HG03378 (cell line): ENCODE results near the gene NFIX.
A peak's percentile ranks its signal among the peaks of the same experiment; 100 is the strongest.
"Not testable (repeated sequence)": the region's sequence is repeated elsewhere in the genome, so short reads cannot be mapped to it uniquely, and the experiment has no call there.

Source experiments
- ATAC-seq: cut with Tn5 transposase; IDR thresholded peaks from one replicate; pipeline ENCODE4 v1.9.1; 2021; ENCODE audit warnings: mild to moderate bottlenecking, moderate library complexity; ENCODE audit not compliant: unreplicated experiment

Gene NFIX

GRCh38 chr19:12994701-12995595 lies at the start of gene NFIX:
NFIX (plus strand) TSS chr19:12995475; CDS start chr19:12995838, 363 bp downstream.
- no peak for ATAC-seq

DNA sequence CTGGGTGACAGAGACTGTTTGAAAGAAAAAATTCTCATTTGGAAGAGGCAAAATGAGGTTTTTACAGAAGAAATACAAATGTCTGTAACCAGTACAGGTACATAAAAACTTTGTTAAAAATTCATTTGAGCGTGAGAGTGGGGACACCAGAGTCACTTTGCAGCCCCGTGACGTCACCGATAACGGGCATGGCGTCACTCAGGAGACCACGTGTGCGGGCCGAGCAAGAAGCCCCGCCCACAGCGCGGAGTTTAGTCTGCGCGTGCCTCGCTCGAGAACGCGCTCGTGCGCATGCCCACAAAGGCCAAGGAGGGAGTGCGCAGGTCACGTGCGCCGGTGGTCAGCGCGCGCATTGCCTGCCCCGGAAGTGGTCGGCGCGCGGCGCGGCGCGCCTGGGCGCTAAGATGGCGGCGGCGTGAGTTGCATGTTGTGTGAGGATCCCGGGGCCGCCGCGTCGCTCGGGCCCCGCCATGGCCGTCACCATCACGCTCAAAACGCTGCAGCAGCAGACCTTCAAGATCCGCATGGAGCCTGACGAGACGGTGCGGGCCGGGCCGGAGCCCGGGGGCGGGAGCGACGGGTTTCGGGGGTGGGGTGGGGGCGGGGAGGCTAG lies 49.7 kb upstream of the NFIX start, which contains the start of gene RAD23A:
Gene RAD23A, plus strand, starts transcription at position 384 of the 613 bp plus-strand sequence. Its CDS starts 87 bp downstream, at position 471.
- ATAC-seq = peak; percentile 66

- ATAC-seq = no peak
Observed at GRCh38 chr19:12946092-12946721, 49.1 kb upstream of the NFIX start.

GRCh38 chr19:12946731-12947496 lies 48.4 kb upstream of the NFIX start:
- ATAC-seq = no peak

DNA sequence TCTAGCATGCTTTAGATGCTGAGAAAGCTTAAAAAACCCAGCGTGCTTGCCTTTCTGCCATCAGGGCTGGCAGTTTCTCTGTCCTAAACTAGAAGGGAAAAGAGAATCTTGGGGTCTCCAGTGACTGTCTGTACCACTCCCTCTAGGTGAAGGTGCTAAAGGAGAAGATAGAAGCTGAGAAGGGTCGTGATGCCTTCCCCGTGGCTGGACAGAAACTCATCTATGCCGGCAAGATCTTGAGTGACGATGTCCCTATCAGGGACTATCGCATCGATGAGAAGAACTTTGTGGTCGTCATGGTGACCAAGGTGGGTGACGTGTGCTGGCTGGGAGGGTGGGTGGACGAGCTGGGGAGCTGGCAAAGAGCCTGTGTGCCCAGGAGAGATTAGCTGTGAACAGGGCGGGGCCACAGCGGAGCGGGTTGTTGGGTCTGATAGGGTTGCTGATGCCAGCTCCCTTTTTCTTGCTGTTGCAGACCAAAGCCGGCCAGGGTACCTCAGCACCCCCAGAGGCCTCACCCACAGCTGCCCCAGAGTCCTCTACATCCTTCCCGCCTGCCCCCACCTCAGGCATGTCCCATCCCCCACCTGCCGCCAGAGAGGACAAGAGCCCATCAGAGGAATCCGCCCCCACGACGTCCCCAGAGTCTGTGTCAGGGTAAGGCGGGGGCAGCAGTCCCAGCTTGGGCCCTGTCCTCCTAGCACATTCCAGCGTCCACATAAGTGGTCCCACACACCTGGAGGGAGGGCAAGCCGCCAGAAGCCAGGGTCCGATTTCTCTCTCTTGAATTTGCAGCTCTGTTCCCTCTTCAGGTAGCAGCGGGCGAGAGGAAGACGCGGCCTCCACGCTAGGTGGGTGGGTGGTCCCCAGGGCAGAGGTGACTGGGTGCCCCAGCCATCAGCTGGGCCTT lies 47.3 kb upstream of the NFIX start:
- ATAC-seq = no peak

DNA sequence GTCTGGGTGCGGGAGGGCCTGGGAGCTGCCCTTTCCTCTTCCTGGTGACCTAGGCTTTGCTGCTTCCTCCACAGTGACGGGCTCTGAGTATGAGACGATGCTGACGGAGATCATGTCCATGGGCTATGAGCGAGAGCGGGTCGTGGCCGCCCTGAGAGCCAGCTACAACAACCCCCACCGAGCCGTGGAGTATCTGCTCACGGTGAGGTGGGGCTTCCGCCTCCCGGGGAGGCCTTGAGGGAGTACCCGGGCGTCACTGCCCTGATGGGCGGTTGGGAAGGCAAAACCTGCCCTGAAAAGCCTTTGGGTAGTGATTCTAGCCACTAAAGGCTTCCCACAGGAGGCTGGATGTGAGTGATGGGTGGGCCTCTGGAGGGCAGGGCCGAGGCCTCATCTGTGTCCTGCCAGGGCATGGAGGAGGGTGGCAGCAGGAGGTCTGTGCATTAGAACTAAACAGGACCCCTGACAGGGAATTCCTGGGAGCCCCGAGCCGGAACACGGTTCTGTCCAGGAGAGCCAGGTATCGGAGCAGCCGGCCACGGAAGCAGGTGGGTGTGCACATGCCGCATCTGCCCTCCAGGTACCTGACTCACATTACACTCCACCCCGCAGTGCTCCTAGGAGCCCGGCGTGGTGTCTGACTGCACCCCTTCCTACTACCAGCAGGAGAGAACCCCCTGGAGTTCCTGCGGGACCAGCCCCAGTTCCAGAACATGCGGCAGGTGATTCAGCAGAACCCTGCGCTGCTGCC lies 46.5 kb upstream of the NFIX start:
- ATAC-seq = no peak

DNA sequence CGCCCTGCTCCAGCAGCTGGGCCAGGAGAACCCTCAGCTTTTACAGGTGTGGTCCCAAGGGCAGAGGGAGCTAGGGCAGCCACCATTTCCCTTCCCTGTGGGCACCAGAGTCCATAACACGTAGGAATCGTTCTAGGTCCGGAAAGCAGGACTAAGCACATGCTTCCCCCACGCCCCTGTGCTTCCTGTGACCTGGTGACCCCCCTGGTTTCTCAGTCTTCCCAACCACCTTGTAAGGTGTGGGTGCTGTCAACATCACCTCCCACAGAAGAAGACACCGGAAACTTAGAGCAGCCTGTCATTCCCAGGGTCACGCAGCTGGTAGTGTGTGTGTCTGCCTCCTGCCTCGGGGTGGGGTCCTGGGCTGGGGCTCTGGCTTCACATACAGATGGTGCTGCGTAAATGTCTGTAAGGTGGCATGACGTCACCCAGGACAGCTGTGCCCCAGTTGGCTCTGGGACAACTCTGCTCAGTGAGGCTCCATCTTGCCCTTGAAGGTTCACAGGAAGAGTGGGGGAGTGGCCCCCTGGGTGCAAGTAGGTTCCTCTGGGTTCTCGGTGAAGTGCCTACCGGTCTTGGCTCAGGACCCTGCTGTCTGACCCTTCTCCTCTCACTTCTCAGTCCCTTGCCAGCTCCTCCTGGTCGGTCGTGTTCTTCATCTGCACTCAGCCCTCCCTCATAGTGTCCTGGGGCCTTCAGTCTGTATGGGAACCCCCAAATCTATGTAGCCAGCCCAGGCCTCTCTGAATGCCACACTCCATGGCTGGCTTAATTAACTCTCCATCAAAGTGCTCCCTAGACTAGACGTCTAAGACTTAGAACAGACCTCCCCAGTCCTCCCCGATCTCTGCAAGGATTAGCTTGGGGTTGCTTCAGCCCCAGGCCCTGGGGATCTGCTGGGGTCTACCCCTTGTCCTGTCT lies 45.7 kb upstream of the NFIX start:
- ATAC-seq = no peak

DNA sequence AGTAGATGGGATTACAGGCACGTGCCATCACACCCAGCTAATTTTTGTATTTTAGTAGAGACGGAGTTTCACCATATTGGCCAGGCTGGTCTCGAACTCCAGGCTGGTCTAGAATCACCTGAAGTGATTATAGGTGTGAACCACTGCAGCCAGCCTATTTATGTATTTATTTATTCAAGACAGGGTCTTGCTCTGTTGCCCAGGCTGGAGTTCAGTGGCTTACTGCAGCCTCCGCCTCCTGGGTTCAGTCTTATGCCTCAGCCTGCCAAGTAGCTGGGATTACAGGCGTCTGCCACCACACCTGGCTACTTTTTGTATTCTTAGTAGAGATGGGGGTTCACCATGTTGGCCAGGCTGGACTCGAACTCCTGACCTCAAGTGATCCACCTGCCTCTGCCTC lies 43.2 kb upstream of the NFIX start:
- not testable (repeated sequence) for ATAC-seq

- ATAC-seq = no peak
Observed at GRCh38 chr19:12952488-12953137, 42.7 kb upstream of the NFIX start.

GRCh38 chr19:12953138-12953798 lies 42.0 kb upstream of the NFIX start:
- ATAC-seq = no peak

DNA sequence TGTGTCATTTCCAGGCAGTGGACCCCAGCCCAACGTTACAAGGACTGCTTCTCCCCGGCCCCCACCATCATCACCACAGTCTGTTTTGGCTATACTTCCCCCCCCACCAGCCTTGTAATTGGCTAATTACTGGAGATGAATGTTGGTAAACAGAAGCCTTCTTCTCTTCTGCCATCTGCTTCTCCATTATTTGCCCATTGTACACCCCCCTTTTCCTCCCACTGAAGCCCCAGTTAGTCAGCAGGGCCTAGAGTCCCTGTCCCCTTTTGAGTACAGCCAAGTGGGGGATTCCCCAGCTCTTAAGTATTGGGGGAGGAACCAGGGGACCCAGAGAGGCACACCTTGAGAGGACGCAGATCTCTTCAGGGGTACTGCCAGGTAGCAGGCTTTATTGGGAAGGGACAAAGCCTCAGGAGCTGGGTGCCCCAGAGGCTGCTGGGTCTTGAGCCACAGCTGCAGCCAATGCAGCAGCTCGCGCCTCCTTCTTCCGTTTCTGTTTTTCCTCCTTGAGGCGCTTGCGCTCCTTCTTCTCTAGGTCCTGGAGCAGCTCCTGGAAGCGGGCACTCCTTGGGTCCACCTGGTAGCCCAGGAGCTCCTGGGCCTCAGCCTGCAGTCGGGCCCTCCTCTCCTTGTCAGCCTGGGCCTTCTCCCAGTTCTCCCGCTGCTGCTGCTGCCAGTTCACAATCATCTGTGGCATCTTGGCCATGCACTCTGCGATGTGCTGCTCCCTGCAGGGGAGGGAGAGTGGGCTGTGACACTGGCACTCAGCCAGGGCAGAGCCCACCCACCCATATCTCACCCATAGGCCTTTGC lies 41.3 kb upstream of the NFIX start:
- ATAC-seq = no peak

GRCh38 chr19:12954612-12954962 lies 40.7 kb upstream of the NFIX start:
- ATAC-seq = no peak

GRCh38 chr19:12955575-12955974 lies 39.7 kb upstream of the NFIX start:
- not testable (repeated sequence) for ATAC-seq

DNA sequence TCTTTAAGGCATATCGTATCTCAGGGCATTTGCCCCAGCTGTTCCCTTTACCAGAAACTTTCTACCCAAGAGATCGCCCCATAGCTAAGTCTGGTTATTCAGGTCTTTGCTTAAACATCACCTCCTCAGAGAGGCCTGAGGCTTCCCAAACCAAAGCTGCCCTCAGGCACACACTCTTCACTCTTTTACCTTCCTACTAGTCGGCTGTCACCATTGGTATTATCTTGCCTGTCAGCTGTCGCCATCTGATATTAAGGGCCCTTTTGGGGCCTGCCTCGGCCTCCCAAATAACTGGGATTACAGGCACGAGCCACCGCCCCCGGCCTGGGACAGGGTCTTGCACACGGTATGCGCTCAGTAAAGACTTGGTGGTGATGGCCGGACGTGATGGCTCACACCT lies 39.3 kb upstream of the NFIX start:
- ATAC-seq = no peak

DNA sequence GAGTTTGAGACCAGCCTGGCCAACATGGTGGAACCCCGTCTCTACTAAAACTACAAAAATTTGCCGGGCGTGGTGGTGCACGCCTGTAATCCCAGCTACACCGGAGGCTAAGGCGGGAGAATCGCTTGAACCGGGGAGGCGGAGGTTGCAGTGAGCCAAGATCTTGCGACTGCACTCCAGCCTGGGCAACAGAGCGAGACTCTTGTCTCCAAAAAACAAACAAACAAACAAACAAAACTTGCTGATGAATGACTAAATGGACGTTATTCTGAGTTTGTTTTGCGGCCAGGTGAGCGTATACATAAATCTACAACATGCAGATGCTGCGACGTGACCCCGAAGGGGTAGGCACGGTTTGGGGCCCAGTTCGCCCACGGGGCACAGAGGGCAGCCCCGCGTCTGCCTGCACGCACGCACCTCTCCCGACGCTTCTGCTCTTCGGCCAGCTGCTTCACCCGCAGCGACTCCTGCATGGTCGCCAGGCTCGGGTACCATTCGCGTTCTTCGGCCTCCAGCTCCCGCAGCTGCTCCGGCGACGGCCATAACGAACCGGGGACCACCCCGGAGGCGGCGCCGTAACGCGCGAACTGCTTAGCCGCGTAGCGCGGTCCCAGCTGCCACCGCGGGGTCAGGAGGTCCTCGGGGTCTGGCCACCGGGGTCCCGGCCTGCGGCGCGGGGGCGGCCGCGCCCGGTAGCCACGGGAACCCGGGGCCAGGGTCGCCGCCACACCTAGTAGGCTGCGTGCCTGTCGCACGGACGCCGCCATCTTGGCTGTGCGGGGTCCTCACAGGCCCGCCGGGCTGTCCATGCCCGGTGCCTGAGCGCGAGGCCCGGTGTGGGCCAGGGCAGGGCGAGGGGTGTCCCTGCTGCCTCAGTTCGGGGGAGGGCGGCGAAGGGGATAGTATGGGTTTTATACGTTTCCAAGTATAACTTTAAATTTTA lies 38.6 kb upstream of the NFIX start, which contains the start of gene GADD45GIP1:
Gene GADD45GIP1, minus strand, starts transcription at position 778 of the 943 bp plus-strand sequence. Its CDS starts 11 bp downstream, at position 767.
- no peak for ATAC-seq
